GM21381 (cell line): Measurements from ENCODE around the gene PYCR2.
A peak's percentile ranks its signal among the peaks of the same experiment; 100 is the strongest.
"Not testable (repeated sequence)": the region's sequence is repeated elsewhere in the genome, so short reads cannot be mapped to it uniquely, and the experiment has no call there.

Experiments
- ATAC-seq: cut with Tn5 transposase; IDR thresholded peaks from one replicate; pipeline ENCODE4 v1.9.1; 2021; ENCODE audit warnings: mild to moderate bottlenecking, moderate library complexity; ENCODE audit not compliant: unreplicated experiment

PYCR2 gene

DNA sequence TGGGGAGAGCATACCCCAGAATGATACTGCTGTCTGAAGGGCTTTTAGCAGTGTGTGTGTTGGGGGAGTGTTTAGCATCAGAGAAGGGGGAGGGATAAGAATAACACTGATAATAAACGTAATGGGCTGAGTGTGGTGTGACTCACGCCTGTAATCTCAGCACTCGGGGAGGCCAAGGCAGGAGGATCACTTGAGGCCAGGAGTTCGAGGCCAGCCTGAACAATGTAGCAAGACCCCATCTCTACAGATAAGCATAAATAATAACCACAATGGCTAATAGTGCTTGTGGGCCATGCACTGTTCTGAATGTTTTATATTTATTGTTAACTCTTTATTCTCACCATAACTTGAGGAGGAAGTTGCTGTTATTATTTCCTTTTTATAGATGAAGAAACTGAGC lies 19.5 kb upstream of the PYCR2 start:
- ATAC-seq: no peak

DNA sequence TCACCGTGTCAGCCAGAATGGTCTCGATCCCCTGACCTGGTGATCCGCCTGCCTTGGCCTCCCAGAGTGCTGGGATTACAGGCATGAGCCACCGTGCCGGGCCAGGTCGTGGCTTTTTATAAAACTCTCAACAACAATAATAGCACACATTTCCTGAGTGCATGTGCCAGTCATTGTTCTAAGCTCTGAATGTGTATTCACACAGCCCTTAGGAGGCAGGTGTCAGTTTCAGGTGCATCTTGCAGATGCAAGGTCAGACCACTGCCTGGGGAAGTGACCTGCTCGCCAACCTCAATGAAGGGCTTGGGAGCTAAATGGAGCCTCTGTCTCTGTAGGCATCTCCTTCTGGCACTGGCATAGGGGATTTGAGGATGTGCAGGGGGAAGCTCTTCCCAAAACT lies 18.5 kb upstream of the PYCR2 start:
- ATAC-seq: peak; percentile 88

DNA sequence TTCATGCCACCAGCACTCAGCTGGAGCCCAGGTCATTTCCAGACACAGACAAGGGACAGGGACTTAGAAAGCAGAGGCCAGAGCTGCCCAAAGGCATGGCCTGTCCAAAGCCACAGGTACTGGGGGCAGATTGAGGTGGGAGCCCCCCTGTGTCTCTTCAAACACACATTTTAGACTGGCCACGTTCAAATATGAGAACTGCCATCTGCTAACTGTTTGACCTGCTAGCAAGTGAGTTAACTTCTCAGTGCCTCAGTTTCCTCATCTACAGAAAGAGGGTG lies 17.8 kb upstream of the PYCR2 start:
- ATAC-seq: no peak

DNA sequence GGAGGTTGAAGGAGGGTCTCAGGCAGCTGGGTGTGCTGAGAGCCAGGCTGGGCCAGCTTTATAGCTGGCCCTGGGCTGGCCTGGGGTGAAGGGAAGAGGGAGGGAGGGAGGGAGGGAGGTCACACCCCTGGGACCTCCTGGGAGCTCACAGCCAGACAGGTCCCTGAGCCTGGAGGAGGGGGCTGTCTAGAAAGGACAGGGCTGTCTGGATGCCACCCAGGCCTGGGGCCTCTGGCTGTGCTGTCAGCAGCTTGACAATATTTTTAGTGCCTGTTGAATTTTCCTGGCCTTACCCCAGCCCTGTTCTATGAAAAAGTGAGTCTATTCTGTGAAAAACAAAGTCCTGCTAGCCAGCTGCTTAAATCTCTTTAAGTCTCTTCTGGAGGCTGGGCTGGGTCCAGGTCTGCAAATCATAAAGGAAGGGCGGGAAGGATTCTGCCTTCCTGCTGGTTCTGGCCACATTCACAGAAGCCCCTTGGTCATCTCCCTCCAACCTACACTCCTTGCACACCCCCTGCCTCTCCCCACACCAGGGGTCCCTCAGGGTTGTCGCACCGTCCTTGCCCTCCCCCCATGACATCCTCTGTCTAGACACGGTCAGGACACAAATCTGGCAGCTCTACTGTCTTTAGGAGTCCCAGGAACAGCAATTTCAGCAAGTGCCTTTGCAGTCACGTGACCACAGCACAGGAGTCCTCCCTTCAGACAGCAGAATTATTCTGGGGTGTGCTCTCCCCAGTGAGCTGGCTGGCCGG lies 17.3 kb upstream of the PYCR2 start, which contains the start of gene LEFTY2:
LEFTY2 (minus strand) TSS at position 34 of the 755 bp plus-strand sequence. CDS start 80 bp downstream, outside the sequence.
- ATAC-seq: no peak

DNA sequence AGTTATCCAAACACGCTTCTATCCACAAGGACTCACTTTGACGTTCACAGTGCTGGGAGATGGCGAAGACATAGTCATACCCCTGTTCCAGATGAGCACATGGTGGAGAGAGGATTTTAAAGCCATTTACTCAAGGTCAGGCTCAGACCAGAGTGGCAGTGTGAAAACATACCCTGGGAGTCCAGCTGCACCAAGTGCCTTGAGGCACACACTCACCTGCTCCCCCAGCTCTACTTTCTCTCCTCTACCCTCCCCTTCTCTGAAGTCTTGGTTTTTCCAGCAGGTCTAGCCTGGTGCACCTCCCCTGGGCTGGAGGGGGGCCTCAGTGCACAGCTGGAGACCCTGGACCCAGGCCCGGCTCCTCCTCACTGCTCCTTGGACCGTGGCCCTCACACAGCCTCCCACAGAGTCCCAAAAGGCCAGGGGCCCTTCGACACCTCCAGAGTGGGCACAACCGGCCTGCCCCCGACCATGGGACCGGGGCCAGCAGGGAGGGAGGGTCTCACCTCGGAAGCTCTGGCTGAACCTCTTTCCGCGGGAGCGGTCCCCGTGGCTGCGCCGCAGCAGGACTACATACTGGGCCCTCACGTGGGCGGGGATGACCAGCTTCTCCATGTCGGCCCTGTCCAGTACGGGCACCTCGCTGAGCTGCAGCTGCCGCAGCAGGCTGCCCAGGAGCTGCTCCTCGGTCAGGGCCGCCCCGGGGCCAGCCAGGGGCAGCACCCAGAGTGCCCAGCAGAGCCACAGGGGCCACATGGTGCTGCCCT lies 16.5 kb upstream of the PYCR2 start:
- no peak for ATAC-seq

DNA sequence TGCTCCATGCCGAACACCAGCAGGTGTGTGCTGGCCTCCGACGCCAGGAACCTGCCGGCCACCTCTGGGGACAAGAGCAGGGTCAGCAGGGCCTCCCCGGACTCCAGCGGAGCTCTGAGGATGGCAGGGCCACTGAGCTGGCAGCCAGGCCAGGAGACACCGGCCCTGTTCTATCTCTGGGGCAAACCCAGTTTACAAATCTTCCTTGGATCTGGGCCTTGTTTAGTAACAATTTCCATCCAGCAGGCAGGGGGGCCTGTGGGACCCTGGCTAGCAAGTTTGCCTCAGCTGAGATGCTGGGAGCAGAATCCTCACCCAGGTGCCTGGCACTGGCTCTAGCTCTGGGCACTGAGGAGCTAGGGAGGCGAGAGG lies 15.9 kb upstream of the PYCR2 start:
- not testable (repeated sequence) for ATAC-seq

DNA sequence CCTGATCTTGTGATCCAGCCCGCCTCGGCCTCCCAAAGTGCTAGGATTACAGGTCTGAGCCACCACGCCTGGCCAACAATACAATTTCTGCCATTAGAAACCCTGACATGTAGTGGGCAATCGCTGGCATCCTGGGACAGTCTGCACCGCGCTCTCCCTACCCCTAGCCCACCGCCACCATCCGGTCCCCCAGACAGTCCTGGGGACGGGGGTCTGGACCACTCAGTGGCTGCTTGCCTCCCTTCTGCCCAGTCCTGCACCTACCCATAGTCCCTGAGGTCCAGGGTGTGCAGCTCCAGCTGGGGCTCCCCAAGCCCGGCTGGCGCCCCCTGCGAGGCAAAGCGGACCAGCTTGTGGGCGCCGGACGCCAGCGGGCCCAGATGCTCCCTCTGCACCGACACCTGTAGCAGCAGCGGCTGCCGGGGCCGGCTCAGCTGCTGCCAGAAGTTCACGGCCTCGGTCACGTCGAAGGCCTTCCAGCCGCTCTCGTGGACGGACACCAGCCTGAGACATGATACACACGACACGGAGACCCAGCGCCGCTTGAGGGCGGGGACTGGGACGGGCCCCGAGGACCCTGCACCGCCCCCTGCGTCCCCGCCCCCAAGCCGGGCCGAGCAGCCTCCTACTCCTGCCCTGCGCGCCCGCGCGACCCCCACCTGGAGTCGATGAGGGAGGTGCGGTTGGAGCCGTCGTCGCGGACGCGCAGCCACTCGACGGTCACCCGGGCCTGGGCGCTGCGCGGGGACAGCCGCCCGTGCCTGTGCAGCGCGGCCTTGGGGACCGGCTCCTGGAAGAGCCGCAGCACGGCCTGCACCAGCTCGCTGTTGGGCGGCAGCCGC lies 15.3 kb upstream of the PYCR2 start:
- ATAC-seq: not testable (repeated sequence)

DNA sequence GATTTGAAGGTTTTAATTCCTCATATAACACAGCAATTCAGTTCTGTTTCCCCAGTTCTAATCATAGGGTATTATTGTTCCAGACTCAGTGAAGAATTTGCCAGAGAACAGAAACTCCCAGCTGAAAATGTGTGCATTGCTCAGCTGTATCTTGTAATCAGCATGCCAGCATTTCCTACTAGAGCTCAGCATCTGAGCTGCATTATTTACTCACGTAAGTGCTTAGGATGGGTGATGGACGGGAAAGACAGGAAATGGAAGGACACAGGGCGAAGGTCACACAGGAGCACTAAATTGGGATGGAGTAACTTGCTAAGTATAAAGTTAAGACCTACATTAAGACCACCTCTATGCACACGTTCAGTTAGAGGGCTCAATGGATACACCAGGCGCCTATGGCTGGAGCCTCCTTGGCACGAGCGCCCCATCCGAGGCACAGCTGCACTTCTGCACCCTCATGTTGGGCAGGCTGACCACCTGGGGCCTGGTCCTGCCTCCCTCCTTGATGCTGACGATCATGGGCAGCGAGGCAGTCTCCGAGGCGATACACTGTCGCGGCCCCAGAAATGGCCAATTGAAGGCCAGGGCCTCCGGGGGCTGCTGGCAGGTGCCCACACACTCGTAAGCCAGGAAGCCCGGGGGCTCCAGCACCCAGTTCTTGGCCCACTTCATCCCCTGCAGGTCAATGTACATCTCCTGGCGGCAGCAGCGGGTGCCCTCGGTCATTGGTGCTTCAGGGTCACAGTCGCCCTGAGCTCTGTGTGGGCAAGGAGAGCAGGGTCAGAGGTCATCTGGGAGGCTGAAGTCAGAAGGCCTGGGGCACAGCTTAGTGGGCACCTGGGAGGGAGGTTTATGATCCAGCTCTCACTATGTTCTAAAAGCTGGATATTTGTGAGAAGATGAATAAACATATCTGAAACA lies 13.3 kb upstream of the PYCR2 start:
- ATAC-seq: no peak

DNA sequence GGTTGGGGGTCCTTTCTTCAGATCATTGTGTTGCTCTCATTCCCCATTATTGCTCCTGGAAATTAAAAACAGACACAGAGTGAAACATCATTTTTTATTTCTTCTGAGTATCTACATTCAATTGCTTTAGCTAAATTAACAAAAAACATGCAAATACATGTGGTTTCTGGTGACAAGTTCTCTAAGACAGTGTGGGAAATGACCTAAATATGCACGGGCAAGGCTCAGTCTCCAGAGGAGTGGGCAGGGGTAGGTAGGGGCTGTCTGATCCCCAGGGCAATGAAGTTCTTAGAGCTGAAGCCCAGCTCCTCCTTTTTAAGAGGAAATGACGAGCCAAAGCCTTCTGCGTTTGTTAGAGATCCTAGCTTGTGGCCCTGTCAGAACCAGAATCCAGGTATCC lies 12.5 kb upstream of the PYCR2 start:
- no peak for ATAC-seq

DNA sequence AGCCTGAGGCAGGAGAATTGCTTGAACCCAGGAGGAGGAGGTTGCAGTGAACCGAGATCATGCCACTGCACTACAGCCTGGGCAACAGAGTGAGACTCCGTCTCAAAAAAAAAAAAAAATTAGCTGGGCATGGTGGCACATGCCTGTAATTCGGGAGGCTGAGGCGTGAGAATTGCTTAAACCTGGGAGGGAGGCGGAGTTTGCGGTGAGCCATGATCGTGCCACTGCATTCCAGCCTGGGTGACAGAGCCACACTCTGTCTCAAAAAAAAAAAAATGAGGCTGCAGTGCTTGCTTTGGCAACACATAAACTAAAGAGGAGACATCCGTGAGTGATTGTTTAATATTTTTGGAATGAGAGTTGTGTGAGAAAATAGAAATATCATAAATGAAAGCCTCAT lies 12.0 kb upstream of the PYCR2 start:
- ATAC-seq: not testable (repeated sequence)

DNA sequence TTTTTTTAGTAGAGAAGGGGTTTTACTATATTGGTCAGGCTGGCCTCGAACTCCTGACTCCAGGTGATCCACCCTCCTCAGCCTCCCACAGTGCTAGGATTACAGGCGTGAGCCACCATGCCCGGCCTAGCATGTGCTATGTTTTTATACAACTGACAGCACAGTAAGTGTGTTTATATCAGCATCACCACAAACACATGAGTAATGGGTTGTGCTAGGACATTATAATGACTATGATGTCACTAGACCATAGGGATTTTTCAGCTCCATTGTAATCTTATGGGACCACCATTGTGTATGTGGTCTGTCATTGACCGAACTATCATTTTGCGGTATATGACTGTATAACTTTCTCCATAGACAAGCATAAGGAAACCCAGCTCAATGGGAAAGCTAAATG lies 10.7 kb upstream of the PYCR2 start:
- ATAC-seq: no peak

DNA sequence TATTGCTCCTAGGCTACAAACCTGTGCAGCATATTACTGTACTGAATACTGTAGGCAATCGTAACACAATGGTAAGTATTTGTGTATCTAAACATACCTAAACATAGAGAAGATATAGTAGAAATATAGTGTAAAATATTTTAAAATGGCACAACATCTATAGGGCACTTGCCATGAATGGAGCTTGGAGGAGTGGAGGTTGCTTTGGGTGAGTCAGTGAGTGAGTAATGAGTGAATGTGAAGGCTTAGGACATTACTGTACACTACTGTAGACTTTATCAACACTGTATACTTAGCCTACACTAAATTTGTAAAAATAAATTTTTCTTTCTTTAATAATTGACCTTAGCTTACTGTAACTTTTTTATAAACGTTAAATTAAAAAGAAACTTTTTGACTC lies 9.0 kb upstream of the PYCR2 start:
- ATAC-seq: no peak

DNA sequence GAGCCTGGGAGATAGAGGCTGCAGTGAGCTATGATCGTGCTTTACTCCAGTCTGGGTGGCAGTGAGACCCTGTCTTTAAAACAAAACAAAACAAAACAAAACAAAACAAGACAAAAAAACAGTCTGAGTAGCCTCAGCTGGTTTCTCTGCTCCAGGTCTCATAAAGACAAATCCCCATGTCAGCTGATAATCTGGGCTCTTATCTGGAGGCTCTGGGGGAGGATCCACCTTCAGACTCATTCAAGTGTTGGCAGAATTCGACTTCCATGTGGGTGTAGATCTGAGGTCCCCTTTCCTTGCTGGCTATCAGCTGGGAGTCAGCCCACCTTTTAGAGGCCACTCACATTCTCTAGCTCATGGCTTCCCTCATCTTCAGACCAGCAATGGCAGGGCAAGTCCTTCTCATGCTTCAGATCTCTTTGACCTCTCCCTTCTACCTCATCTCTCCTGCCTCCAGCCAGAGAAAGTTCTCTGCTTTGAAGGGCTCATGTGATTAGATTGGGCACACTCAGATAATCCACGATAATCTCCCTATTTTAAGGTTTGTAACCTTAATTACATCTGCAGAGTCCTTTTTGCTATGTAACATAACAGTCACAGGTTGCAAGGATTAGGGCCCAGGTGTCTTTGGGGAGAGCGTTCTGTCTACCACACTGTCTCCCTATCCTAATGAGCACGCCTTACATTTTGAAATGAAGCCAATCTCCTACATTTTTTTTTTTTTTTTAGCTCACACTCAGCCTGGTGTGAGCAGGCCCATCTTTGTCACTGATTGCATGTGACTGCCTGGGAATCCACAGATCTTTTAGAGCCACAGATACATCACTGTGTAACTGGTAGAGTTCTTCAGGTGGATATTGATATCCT lies 7.5 kb upstream of the PYCR2 start:
- ATAC-seq: no peak

DNA sequence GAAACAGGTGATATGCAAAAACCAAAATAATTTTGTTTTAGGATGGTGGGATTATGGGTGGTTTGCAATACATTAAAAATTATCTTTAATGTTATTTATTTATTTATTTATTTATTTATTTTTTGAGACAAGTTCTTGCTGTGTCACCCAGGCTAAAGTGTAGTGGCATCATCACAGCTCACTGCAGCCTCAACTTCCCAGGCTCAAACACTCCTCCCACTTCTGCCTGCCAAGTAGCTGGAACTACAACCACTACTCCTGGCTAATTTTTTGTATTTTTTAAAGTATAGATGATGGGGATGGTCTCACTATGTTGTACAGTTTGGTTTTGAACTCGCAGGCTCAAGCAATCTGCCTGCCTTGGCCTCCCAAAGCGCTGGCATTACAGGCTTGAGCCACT lies 6.5 kb upstream of the PYCR2 start:
- ATAC-seq: no peak

DNA sequence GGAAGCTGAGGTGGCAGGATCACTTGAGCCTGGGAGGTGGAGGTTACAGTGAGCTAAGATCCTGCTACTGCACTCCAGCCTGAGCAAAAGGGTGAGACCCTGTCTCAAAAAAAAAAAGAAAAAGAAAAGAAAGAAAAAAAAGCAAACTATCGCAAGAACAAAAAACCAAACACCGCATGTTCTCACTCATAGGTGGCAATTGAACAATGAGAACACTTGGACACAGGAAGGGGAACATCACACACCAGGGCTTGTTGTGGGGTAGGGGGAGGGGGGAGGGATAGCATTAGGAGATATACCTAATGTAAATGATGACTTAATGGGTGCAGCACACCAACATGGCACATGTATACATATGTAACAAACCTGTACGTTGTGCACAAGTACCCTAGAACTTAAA lies 5.4 kb upstream of the PYCR2 start:
- ATAC-seq: not testable (repeated sequence)

DNA sequence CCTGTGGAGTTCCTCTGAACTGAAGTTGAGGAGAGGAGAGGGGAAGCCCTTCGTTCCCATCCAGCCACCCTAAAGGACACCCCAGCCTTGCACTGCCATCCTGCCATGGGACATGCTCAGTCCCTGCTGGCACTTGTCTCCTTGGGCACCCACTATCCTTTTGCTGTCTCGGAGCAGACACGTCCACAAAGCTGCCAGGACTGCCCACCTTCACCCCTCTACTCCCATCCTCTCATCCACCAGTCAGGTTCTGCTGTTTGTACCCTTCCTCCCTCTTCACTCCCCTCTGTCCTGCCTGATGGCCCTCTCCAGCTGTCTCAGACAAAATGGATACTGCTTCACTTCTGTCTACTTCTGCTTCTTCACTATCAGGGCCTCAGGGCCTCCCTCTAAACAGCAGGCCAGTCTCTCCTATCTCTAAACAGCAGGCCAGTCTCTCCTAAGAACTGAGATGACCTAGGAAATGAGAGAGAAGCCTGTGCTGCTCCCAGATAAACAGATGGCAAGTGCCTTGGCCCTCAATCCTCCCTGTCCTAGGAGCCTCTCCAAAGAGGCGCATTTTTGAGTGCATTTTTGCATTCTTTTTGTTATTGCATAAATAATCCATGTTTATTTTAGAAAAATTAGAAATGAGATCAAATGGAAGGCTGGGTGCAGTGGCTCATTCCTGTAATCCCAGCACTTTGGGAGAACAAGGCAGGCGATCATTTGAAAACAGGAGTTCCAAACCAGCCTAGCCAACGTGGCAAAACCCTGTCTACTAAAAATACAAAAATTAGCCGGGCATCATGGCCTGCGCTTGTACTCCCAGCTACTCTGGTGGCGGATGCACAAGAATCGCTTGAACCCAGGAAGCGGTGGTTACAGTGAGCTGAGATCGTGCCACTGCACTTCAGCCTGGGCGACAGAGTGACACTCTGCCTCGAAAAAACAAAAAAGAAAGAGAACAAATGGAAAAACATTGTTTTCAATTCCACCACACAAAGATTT lies 4.4 kb upstream of the PYCR2 start:
- ATAC-seq: no peak

DNA sequence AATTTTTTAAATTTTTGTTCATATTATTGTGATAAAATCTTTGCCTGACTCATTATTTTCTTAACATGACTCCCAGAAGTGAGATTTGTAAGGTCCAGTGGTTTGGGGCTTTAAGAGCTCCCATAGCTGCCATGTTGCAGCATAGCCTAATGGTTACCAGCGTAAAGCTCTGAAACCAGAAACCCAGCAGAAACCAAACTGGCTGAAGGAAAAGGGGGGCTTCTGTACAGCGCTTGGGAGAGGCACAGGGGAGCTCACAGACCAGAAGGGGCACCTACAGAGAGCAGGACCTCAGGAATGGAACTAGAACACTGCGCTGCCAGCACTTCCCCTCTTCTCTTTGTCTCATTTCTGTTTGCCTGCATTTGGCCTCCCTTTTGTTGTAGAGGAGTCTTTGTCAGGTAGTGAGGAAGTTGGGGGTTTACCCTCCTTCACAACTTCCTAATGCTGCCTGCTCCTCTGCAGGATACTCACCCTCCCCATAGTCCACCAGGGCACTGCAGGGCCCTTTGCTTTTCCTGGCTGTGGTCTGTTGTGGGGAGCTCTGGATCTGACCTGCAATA lies 2.6 kb upstream of the PYCR2 start:
- ATAC-seq: no peak

DNA sequence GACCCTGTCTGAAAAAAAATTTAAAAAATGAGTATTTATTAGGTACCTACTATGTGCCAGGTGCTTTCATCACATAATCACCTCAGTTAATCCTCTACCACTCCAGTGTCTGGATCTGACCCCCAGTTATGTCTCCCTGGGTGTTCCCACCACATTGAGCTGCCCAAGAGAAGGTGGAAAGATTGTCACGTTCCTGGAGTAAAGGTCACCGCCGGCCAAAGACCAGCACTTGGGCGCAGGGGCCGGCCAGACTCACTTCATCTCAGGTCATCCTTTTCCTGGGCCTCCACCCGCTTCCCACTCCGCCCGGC lies 714 bp downstream of the PYCR2 start:
- no peak for ATAC-seq
